ENCODE data around the gene TNIP2.
A peak's percentile ranks its signal among the peaks of the same experiment; 100 is the strongest.

GRCh38 chr4:2788532-2789103 is 32.5 kb upstream of the TNIP2 start:
- TF ChIP-seq POLR2A (IDR thresholded peaks at IDR 0.05) (no peak), POLR2AphosphoS5 (IDR thresholded peaks at IDR 0.05) (peak in 1 of 3 donors; percentile 35), CTCF (IDR thresholded peaks at IDR 0.05 in 8 of 11, conservative IDR thresholded peaks at IDR 0.05 in 3 of 11) (no peak)

Measured in spleen (tissue), 7 donors.